Uterus (tissue), 2 donors: ENCODE measurements around the gene ANKRD60.

Experiments
- POLR2A ChIP-seq, 2 donors: fragments of 450-650 bp; IDR thresholded peaks; one replicate each; pipeline ENCODE4 v1.6.1; 2016; ENCODE audit warnings: antibody characterized with exemption in 2 of 2, mild to moderate bottlenecking in 1 of 2, moderate library complexity in 1 of 2
- TF ChIP-seq, protein P1 (sequence below), 4 experiments: fragments of 200-600 bp in 2 of 4; fragments of 450-650 bp in 2 of 4; sonication (generic) in 2 of 4; IDR thresholded peaks; one replicate each; pipeline ENCODE4 v1.5.1; 2016 to 2019; ENCODE audit warnings: antibody characterized with exemption in 4 of 4, mild to moderate bottlenecking in 2 of 4, moderate library complexity in 1 of 4

DNA sequence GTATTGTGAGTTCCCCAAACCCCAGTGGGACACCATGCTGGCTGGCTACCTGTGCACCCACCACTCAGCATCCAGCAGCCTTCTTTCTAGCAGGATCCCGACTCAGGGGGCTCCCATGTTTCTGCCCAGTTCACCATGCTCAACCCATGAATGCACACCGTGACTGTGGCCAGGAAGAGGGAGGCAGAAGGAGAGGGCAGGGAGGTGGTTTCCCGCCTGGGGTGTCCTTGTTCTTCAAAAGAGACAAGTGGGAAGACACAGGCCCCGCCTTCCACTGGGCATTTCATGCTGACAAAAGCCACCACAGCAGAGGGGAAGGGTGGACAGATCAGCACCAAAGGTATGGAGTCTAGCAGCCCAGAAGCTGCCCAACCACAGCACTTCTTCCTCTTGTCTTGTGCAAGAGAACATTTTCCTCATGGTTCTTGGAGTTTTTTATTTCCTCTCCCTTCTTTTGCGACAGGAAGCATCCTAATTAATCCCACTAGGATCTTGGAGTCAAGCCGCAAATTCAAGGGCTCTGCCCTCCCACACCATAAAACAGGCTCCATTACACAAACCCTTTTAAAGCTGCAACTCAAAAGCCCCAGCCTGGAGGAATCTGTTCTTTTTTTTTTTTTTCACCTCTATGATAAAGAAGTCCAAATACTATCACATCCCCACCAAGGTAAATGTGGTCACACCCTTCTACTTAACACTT, 13.5 kb upstream of the ANKRD60 start:
- TF ChIP-seq, protein P1, sequence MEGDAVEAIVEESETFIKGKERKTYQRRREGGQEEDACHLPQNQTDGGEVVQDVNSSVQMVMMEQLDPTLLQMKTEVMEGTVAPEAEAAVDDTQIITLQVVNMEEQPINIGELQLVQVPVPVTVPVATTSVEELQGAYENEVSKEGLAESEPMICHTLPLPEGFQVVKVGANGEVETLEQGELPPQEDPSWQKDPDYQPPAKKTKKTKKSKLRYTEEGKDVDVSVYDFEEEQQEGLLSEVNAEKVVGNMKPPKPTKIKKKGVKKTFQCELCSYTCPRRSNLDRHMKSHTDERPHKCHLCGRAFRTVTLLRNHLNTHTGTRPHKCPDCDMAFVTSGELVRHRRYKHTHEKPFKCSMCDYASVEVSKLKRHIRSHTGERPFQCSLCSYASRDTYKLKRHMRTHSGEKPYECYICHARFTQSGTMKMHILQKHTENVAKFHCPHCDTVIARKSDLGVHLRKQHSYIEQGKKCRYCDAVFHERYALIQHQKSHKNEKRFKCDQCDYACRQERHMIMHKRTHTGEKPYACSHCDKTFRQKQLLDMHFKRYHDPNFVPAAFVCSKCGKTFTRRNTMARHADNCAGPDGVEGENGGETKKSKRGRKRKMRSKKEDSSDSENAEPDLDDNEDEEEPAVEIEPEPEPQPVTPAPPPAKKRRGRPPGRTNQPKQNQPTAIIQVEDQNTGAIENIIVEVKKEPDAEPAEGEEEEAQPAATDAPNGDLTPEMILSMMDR (IDR thresholded peaks at IDR 0.05): no peak
- no peak for TF ChIP-seq POLR2A (IDR thresholded peaks at IDR 0.05)
